ENCODE results near the gene SRC. TPM values are rescaled to one million over a fixed set of nuclear protein-coding genes. Genes with fewer than 3 reads are reported as not detected.

SRC gene
- total RNA-seq, 2 donors from 2014 or later = 61.2 to 149 TPM

- Histone ChIP-seq H3K4me3 (no peak overlapping the region), H3K27ac (no peak overlapping the region), H3K4me1 (replicated peaks) (peaks cover 13% of the 10 kb centered on the region), H3K36me3 (no peaks in the 10 kb centered on the region), H3K9me3 (no peaks in the 10 kb centered on the region), H3K27me3 (replicated peaks; ENCODE audit: insufficient read depth) (no peaks in the 10 kb centered on the region)
- 72% methylated on average over 16 of the region's 16 CpGs for WGBS
- TF ChIP-seq POLR2AphosphoS5 (IDR thresholded peaks at IDR 0.05) = no peak
- TF ChIP-seq POLR2A (IDR thresholded peaks at IDR 0.05) = no peak
- TF ChIP-seq CTCF (IDR thresholded peaks at IDR 0.05) = no peak
- intact Hi-C loops (cut with DNase I) = no loop called here
- DNase-seq (ENCODE audit: low spot score) = no peak
Measured at GRCh38 chr20:37349517-37350491, 3.9 kb downstream of the SRC start.

- Histone ChIP-seq H3K4me3 (no peak overlapping the region), H3K36me3 (no peaks in the 10 kb centered on the region), H3K9me3 (no peaks in the 10 kb centered on the region), H3K4me1 (replicated peaks) (peaks cover 13% of the 10 kb centered on the region), H3K27ac (no peak overlapping the region), H3K27me3 (replicated peaks; ENCODE audit: insufficient read depth) (no peaks in the 10 kb centered on the region)
- WGBS = 77% methylated on average over 7 of the region's 7 CpGs
- TF ChIP-seq CTCF (IDR thresholded peaks at IDR 0.05) (no peak), POLR2AphosphoS5 (IDR thresholded peaks at IDR 0.05) (no peak), POLR2A (IDR thresholded peaks at IDR 0.05) (no peak)
- intact Hi-C loops (cut with DNase I) = no loop called here
- DNase-seq (ENCODE audit: low spot score) = no peak
Measured at GRCh38 chr20:37350649-37351574, 5.0 kb downstream of the SRC start.

- TF ChIP-seq CTCF (IDR thresholded peaks at IDR 0.05) (no peak), POLR2A (IDR thresholded peaks at IDR 0.05) (no peak), POLR2AphosphoS5 (IDR thresholded peaks at IDR 0.05) (no peak)
- H3K4me3 ChIP-seq = no peak overlapping the region
- 66% methylated on average over 11 of the region's 12 CpGs for WGBS
- intact Hi-C loops (cut with DNase I) = no loop called here
- H3K4me1 ChIP-seq (replicated peaks) = peaks cover 16% of the 10 kb centered on the region
- DNase-seq (ENCODE audit: low spot score) = no peak
- no peaks in the 10 kb centered on the region for H3K27me3 ChIP-seq (replicated peaks; ENCODE audit: insufficient read depth)
- H3K27ac ChIP-seq = no peak overlapping the region
- H3K9me3 ChIP-seq = no peaks in the 10 kb centered on the region
- H3K36me3 ChIP-seq = no peaks in the 10 kb centered on the region
Measured at GRCh38 chr20:37351689-37352607, 6.0 kb downstream of the SRC start.

- no peaks in the 10 kb centered on the region for H3K27me3 ChIP-seq (replicated peaks; ENCODE audit: insufficient read depth)
- DNase-seq (ENCODE audit: low spot score) = no peak
- no peak overlapping the region for H3K27ac ChIP-seq
- peaks cover 13% of the 10 kb centered on the region for H3K4me1 ChIP-seq (replicated peaks)
- no peak overlapping the region for H3K4me3 ChIP-seq
- no peak for TF ChIP-seq POLR2AphosphoS5 (IDR thresholded peaks at IDR 0.05)
- TF ChIP-seq CTCF (IDR thresholded peaks at IDR 0.05) = no peak
- no peak for TF ChIP-seq POLR2A (IDR thresholded peaks at IDR 0.05)
- no peaks in the 10 kb centered on the region for H3K9me3 ChIP-seq
- intact Hi-C loops (cut with DNase I) = no loop called here
- WGBS = 86% methylated on average over 11 of the region's 11 CpGs
- no peaks in the 10 kb centered on the region for H3K36me3 ChIP-seq
Measured at GRCh38 chr20:37352608-37352980, 6.7 kb downstream of the SRC start.

All from prostate gland (tissue), 2 donors.